UCSD-AML1 (cell line): ENCODE results near the gene CEP44.
A peak's percentile ranks its signal among the peaks of the same experiment; 100 is the strongest.
"Not testable (repeated sequence)": the region's sequence is repeated elsewhere in the genome, so short reads cannot be mapped to it uniquely, and the experiment has no call there.

ENCODE experiments used
- DNase-seq: peaks from one replicate; lab custom pipeline; 2025; ENCODE audit not compliant: unreplicated experiment; lab: John Stamatoyannopoulos, UW

The CEP44 gene, protein sequence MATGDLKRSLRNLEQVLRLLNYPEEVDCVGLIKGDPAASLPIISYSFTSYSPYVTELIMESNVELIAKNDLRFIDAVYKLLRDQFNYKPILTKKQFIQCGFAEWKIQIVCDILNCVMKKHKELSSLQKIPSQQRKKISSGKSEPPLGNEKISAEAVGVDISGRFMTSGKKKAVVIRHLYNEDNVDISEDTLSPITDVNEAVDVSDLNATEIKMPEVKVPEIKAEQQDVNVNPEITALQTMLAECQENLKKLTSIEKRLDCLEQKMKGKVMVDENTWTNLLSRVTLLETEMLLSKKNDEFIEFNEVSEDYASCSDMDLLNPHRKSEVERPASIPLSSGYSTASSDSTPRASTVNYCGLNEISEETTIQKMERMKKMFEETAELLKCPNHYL

DNA sequence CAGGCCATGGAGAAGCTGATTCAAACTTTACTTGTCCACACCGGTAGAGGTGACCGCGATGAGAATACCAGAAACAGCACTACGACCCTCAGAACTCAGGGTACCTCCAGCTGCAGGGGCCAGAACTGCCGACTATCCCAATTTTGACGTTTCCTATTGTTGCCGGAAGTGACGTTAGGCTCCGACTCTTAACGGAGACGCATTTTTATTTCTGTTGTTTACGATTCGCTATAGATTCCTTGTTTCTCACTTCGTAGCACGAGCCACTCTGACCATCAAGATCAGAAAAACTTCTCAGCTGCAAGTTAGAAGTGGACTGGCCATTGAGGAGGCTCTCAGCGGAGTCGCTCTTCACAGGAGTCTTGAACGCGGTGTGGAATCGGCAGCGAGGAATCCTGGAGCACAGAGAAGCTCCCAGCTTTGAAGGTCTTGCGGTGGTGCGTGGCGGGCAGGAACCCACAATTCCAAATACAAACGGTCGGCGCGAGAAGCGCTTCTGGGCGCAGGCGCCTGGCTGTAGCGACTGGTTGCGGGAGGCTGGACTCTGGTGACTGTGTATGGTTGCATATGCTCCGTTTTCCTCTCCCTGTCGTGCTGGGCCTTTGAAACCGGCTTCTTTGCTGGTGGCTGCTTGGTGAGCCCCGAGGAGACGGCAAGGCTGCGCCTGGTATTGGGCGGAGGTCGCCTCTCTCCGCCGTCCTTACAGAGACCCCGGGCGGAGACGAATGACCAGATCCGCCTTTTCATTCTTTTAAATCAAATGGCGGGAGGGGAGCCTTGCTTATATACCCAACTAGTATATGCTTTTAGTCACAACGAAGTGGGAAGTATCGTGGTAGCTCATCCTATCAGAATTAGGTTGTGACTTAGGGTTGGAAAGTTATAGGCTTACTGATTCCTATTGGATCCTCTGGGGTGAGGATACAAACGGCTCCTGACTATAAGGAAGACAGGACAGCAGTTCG is at the start of gene CEP44, which contains the start of gene FBXO8:
CEP44 (plus strand) TSS at position 405 of the 965 bp plus-strand sequence. CDS start 15,211 bp downstream, outside the sequence.
FBXO8 (minus strand) TSS at position 161 of the 965 bp plus-strand sequence. CDS start 20,575 bp downstream, outside the sequence.
- DNase-seq: peak; percentile 81

DNA sequence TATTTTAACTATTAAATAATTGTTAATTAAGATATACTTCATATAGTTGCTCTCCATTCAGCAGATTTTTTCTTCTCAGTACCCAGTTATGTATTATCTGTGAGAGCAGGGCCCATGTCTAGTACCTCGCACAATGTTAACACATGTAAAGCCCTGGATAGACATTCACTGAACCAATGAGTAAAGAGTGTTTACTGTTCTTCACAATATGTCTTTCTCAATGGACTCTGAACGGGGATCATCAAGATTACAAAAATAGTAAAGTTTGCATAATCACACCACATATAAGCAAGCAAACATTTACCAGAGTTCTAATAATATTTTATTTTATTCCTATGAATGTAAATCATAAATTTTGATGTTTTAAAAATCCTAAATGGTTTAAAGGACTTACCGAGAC is 47.4 kb upstream of the CEP44 start:
- DNase-seq: no peak

DNA sequence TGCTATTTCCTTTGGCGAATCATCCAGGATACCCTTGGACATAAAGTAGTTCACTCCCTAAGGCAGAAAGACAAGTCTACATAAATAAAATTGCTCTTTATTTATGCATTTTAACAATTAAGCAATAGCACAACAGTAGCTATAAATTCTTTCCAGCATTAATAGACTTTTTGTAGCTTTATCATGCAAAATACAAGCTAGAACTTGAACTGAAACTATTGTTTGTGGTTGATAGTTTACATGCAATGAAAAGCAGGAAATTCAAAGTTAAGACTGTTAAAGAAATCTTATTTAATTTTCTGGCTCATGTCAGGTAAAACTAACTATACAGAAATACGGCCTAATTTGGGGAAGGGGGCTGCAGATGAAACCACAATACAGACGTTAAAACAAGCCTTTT is 42.5 kb upstream of the CEP44 start:
- DNase-seq: no peak

DNA sequence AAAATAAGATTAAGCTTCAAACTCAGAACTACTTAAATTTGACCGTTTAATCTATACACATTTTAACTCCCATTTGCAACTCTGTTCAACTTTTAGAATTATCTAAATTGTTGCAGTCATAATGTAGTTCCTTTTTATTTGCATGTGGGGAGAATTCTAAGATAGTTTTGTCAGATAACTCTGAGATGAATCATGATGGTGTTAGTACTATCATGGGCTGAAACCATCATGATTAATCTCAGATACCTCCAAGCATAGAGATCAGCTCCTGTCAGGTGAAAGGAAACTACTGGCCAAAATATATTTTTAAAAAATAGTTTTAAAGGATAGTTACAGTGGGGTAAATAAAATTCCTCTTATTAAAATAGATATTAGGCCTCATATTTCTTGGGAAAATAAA is 39.3 kb upstream of the CEP44 start:
- DNase-seq: no peak

DNA sequence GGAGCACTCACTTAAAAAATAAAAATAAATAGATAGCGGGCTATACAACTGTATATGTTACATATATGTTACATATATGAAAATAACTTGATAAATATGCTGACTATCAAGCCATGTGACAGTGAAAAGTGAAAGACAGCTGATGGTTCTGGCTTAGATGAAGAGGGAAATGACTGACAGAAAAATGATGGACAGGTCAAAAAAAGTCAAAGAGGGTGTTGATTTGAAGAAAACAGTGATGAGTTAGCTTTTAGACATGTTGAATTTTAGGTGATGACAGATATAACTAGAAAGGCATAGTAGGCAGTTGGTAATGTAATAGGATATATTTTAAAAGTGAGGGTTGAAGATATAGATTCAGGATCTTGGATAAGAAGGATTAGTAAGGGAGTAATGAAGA is 38.0 kb upstream of the CEP44 start:
- DNase-seq: no peak

DNA sequence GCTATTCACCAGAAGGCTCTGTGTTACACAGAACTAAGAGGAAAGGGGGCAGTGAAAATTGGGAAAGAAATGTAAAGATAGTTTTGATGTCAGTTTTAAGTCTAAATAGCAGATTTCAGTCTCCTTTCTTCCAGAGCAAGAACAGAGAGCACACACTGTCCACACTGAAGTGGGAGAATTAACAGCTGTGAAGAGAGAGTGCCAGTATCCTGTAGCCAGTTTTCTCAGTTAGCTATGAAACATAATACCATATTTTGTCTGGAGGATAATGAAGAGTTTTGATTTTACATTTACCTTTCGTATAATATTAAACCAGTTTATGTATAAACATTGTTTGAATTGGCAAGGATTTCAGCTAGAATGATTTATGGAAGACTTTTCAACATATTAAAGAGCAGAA is 35.3 kb upstream of the CEP44 start:
- no peak for DNase-seq

DNA sequence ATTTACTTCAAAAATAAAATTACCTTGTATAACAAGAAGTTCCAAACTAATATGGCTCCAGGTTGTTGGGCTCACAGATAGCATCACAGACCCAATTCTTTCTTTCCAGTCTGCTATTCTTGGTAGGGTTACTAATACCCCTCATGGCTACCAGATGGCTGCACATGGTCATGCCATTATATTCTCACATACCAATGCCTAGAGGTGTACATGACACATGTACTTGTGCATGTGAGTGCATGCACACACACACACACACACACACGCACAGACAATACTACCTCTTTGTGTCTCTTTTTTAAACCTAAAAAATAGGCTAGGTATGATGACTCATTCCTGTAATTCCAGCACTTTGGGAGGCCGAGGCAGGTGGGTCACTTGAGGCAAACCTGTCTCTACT is 31.3 kb upstream of the CEP44 start:
- DNase-seq: no peak

DNA sequence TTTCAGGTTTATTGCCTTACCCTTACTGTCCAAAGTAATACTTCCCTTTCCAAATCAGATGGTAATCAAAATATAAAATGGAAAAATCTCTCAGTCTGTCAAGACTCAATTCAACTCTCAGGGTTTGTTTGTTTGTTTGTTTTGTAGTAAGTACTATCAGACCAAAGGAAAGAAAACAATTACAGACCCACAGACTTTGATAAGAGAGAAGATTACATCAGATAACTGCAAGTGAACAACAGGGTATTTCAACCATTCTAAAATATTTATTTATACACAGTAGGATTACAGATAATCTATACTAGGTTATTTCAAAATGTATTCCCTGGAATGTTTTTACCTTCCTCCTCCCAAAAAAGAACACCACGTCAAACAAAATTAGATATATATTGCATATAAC is 29.1 kb upstream of the CEP44 start:
- no peak for DNase-seq

DNA sequence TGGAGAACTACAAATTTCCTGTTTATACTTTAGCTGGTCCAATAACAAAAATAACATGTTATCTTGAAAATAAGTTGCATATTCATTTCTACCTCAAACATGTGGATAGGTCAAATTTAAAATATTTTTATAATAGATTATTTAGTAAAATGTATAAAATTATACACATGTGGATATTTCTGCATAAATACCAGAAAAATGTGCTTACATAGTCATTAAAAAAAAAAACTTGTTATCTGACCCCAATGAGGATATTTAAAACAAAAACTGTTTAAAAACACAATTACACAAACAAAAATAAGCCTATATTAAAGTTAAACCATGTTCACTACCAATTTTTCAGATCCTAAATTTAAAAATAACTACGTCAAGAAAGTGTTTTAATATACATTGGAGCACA is 28.3 kb upstream of the CEP44 start:
- no peak for DNase-seq

DNA sequence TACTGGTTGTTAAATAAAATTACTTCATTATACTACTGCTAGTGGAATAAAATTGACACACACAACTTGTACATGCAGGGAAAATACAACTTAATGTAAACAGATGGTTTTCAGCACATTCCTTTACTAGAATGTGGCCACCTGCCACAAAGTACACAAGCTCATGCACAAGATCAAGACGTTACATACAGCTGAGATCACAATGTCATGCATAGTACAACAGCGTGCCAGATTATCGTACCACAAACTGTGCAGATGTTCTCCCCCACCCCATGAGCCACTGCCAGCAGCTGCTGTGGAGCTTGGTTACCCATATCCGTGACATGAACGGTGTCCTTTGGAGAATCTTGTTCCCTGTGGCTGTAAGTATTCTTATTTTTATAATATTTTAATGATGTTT is 27.9 kb upstream of the CEP44 start:
- no peak for DNase-seq

DNA sequence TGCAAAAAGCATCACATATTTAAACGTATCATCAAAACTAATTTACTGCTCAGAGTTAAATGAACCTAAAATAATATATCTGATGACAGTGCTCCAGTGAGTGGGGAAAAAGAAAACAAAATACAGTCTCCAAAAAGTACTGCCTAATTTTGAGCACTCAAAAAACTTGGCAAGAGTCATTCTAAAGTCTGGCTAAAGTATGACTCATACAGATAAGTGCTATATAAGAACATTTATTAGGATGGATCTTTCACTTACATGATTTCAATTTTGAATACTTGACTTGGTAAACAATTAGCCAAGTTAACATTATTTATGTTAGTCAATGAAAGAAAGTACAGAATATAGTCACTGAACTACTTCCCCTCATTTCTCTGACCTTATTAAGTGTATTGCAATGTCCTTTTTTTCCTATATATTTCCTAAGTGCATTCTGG is 27.4 kb upstream of the CEP44 start:
- no peak for DNase-seq

DNA sequence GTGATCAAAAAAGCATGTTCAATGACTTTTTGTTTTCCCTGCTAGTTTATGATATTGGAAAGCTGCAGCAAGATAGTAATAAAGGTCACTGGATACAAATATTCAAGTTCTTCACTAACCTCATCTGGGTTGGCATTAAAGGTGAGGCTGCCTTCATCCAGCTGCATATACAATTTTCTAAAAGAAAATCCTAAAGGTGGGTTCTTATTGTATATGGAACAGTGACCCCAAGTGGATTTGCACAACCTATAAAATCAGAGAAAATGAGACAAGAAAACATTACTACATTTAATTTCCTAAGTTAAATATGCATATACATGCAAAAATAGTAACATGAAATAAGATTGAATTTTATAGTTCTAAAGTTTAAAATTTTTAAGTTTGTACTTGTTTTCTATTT is 24.1 kb upstream of the CEP44 start:
- no peak for DNase-seq

DNA sequence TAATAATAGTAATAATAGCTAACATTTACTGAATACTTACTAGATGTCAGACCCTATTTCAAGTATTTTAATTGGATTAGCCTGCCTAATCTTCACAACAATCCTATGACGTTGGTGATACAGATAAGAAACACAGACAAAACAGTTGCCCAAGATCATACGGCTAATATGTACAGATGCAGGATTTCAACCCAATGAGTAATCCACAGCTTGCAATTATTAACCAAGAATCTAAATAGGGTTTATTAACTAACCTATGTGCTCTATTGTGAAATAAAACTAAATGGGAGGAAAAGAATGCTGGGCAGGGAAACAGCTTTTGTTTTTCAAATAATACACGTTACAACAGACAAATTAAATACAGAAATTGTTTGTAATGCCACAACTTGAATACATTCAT is 23.6 kb upstream of the CEP44 start:
- no peak for DNase-seq

DNA sequence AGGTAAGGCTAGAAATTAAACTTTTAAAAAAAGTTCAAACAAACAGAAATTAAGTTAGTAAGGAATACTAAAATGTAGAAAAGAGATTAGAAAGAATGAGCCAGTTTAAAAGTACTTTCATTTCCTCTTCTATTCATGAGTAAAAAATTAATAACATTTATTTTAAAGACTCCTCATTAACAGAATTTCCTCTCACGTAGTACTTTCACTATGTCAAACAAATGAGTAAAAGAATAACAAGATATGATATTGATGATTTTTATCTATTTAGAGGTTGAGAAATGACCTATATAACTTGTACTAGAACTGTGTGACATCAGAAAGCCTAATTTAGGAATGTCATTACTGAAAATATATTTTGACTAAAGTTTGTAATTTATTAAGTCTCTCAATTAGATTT is 22.3 kb upstream of the CEP44 start:
- not testable (repeated sequence) for DNase-seq

DNA sequence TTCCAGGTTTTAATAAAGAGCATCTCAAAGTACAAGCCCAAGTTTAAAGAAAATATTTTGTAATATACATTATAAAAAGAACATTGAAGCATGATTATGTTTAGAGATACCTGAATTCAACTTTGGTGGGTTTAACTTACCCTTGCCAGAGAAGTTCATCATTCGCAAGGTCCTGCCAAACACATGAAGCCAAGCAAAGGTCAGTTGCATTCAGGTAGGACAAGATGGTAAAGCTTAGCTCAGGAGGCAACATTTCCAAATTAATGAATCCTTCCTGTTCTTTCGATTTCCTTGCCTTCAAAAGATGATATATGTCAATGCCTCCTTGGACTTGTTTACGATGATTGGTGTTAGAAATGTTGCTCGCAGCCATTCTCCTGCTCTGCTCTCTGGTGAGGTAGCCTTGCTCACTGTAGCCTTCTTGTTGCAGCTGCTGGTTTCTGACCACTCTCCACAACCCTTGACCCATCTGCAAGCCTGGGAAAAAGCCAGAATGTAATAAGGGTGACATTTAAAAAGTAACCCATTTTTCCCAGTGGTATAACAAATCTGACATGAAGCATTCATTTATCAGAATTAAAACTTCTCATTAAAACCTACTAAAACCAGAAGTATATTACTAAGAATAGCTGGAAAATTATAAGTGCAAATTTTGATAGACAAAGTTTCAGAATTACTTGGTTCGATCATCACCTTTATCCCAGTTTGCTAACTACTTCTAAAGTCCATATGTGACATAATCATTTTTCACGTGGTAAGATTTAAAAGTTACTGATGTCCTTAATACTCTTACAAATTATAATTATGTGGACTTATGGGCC is 20.9 kb upstream of the CEP44 start:
- DNase-seq: no peak

DNA sequence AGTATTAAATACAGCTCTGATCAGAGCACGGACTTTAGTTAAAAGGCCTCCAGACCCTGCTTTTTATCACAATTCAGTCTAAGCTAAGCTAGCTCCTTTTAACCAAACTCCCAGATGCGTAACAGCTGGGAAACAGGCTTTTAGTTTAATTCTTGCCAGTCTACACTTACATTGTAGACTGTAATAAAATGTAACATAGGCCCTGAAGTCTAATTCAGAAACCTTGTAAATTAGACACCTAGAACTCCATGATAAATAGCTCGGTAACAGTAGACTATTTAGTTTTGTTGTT is 20.3 kb upstream of the CEP44 start:
- DNase-seq: no peak

DNA sequence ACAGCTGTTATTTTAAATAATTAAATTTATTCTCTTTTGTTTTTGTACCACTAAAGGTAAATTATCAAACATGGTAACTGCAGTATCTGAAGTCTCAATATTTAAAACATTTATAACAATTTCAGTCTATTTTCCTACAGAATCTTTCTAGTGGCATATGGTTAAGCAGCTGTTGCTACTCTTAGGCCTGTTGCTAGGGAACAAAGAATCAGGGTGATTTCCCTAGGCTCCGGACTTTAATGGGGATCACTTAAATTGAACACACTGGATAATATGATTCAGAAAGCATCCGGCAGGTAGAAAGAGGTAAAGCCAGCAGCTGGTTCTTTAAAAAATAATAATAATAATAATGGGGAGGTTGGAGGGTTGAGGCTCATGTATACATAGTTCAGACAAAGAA is 17.8 kb upstream of the CEP44 start:
- no peak for DNase-seq

DNA sequence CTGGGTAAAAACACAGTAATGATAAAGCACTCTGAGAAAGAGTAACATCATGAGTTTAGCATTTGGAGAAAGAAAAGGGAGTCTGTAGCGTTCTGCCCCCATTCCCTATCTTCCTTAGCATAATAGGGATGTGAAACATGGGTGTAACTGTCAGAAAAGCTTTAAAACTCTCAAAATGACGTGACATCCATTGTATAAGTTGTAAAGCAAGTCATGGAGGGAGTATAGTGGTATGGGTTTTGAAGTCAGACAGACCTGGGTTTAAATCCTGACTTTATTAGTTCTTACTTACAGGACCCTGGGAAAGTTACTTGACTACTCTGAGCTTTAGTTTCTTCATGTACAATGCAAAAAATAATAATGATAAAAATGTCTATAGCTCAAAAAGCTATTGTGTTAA is 17.3 kb upstream of the CEP44 start:
- no peak for DNase-seq

DNA sequence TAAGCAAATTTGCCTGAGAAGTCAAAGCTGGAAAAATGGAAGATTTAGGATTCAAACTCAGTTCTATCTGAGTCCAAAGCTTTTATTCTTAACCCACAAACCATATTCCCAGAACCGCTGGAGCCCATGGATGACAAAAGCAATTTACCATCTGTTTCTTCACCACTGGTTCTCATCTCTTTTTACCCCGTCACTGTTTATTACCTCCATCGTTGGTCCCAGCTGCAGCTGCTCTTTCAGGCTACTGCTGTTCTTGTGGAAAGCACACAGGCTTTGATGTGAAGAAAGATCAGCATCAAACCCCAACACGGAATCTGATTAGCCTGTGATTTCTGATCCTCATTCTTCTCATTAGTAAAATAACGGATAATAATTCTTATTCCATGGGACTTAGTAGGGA is 9.8 kb upstream of the CEP44 start:
- no peak for DNase-seq

DNA sequence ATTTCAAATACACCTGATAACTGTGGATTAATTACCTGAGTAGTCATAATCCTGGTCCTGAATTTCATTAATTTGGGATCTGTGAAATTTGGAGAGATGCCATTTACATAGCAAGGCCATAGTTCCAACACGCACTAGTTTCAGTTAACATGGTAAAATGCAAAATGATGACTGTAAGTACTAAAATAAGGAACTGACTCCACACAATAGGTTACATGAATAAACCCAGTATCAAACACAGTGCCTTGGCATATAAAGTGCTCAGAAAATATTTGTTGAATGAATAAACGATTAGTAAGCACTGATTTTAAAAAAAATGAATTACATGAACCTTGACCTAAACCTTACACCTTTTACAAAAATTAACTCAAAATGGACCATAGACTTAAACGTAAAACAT is 9.3 kb upstream of the CEP44 start:
- no peak for DNase-seq

DNA sequence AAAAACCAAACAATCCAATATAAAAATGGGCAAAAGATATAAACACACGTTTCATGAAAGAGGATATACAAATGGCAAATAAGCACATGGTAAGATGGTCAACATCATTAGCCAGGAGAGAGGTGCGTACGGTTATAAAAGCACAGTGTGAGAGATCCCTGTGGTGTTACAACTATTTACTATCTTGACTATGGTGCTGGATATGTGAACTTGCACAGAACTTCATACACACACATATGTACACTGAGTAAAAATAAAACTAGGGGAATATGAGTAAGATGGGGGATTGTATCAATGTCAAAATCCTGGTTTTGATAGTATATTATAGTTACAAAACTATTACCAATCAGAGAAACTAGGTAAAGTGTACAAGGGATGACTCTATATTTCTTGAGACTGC is 8.6 kb upstream of the CEP44 start:
- DNase-seq: no peak
